MCF 10A (cell line): ENCODE measurements around the gene PKNOX2. TPM values are rescaled to one million over a fixed set of nuclear protein-coding genes. Genes with fewer than 3 reads are reported as not detected.

Source experiments
- BruUV-seq: library from RNA; stranded (reverse); fragments of 400-500 nt; replicated peaks from 2 replicates; lab custom pipeline; 2021; lab: Mats Ljungman, UMichigan
- CTCF ChIA-PET: fragments of 300-600 bp; sonication (Branson Sonifier 250); formaldehyde crosslinking; extraction: SDS; loops from one replicate; lab custom pipeline; 2021; ENCODE audit warnings: antibody characterized with exemption, inconsistent platforms; lab: Yijun Ruan, JAX
- POLR2A ChIA-PET: fragments of 300-600, 350-650 bp; sonication (Branson Sonifier 250); formaldehyde crosslinking; extraction: SDS; loops from one replicate; lab custom pipeline; 2020; ENCODE audit warnings: antibody characterized with exemption, inconsistent platforms; lab: Yijun Ruan, JAX
- DNase-seq: peaks from one replicate; pipeline ENCODE4 v3.0.0-alpha.2; 2018; ENCODE audit not compliant: unreplicated experiment
- H3K27ac Mint-ChIP-seq: one replicate; pipeline ENCODE4 v1.8.0; 2022; ENCODE audit warnings: mild to moderate bottlenecking, low read depth, mixed read lengths; ENCODE audit not compliant: unreplicated experiment
- H3K27me3 Mint-ChIP-seq: one replicate; pipeline ENCODE4 v1.8.0; 2022; ENCODE audit warnings: mixed read lengths; ENCODE audit not compliant: insufficient read depth, unreplicated experiment
- H3K36me3 Mint-ChIP-seq: one replicate; pipeline ENCODE4 v1.8.0; 2022; ENCODE audit warnings: mild to moderate bottlenecking, moderate library complexity, mixed read lengths; ENCODE audit not compliant: insufficient read depth, unreplicated experiment
- H3K4me1 Mint-ChIP-seq: one replicate; pipeline ENCODE4 v1.8.0; 2022; ENCODE audit warnings: mixed read lengths; ENCODE audit not compliant: insufficient read depth, unreplicated experiment
- H3K4me3 Mint-ChIP-seq: one replicate; pipeline ENCODE4 v1.8.0; 2022; ENCODE audit warnings: mild to moderate bottlenecking, moderate library complexity, mixed read lengths; ENCODE audit not compliant: unreplicated experiment
- H3K9me3 Mint-ChIP-seq: one replicate; pipeline ENCODE4 v1.8.0; 2022; ENCODE audit warnings: mixed read lengths; ENCODE audit not compliant: unreplicated experiment
- CTCF ChIP-seq: fragments of 200-600 bp; IDR thresholded peaks from one replicate; pipeline ENCODE4 v1.8.0; 2022; ENCODE audit warnings: antibody characterized with exemption, mild to moderate bottlenecking; ENCODE audit not compliant: unreplicated experiment
- intact Hi-C: fragments of 100-400 bp; cut with micrococcal nuclease; formaldehyde crosslinking; loops from 2 replicates; pipeline ENCODE4 v1.14.1; 2022
- total RNA-seq: library from RNA; stranded (reverse); gene quantifications from 2 replicates; pipeline ENCODE4 v1.2.3, GENCODE V29; 2022

PKNOX2 gene
- total RNA-seq, 1 experiment from 2014 or later: not detected

GRCh38 chr11:125401235-125401634 is 236.7 kb downstream of the PKNOX2 start:
- Mint-ChIP-seq H3K36me3 (no peaks in the 10 kb centered on the region), H3K4me1 (peaks cover 6% of the 10 kb centered on the region), H3K4me3 (no peak overlapping the region), H3K9me3 (no peaks in the 10 kb centered on the region), H3K27ac (no peak overlapping the region), H3K27me3 (peaks cover 90% of the 10 kb centered on the region)
- POLR2A ChIA-PET: interaction anchor here (0.6 kb wide), 1 partner anchor 50 kb away, joined by 4 read pairs; no protein-coding TSS in a partner anchor
- intact Hi-C loops: no loop called here
- no TSS peak for BruUV-seq
- DNase-seq: no peak
- CTCF ChIA-PET: no interaction called here
- no peak for TF ChIP-seq CTCF

GRCh38 chr11:125401746-125402145 is 237.2 kb downstream of the PKNOX2 start:
- Mint-ChIP-seq H3K4me1 (peaks cover 6% of the 10 kb centered on the region), H3K4me3 (no peak overlapping the region)
- CTCF ChIA-PET: no interaction called here

GRCh38 chr11:125402435-125402834 is 237.9 kb downstream of the PKNOX2 start:
- Mint-ChIP-seq H3K27ac (no peak overlapping the region), H3K9me3 (no peaks in the 10 kb centered on the region), H3K4me1 (peaks cover 6% of the 10 kb centered on the region), H3K36me3 (no peaks in the 10 kb centered on the region), H3K27me3 (peaks cover 88% of the 10 kb centered on the region), H3K4me3 (no peak overlapping the region)
- DNase-seq: peak; percentile 21
- no peak for TF ChIP-seq CTCF
- intact Hi-C loops: no loop called here
- no TSS peak for BruUV-seq
- ChIA-PET POLR2A (interaction anchor here (0.6 kb wide), 1 partner anchor 105 kb away, joined by 3 read pairs; no protein-coding TSS in a partner anchor), CTCF (interaction anchor here (0.9 to 1.5 kb wide), 3 partner anchors 11 to 54 kb away, joined by 3 to 10 read pairs (median 4); no protein-coding TSS in a partner anchor)

More at GRCh38 chr11:125401746-125402145, 237.2 kb downstream of the PKNOX2 start:
- POLR2A ChIA-PET: interaction anchor here (0.6 kb wide), 1 partner anchor 49 kb away, joined by 4 read pairs; no protein-coding TSS in a partner anchor
- H3K27ac Mint-ChIP-seq: no peak overlapping the region
- H3K36me3 Mint-ChIP-seq: no peaks in the 10 kb centered on the region
- peaks cover 90% of the 10 kb centered on the region for H3K27me3 Mint-ChIP-seq
- intact Hi-C loops: no loop called here
- TF ChIP-seq CTCF: no peak
- no peaks in the 10 kb centered on the region for H3K9me3 Mint-ChIP-seq
- BruUV-seq: no TSS peak
- no peak for DNase-seq

- no peaks in the 10 kb centered on the region for H3K9me3 Mint-ChIP-seq
- peaks cover 6% of the 10 kb centered on the region for H3K4me1 Mint-ChIP-seq
- H3K27me3 Mint-ChIP-seq: peaks cover 85% of the 10 kb centered on the region
- intact Hi-C loops: loop anchor here (2.0 kb wide), 1 partner anchor 57 kb away; no protein-coding TSS in a partner anchor
- DNase-seq: no peak
- no peak overlapping the region for H3K27ac Mint-ChIP-seq
- H3K4me3 Mint-ChIP-seq: no peak overlapping the region
- POLR2A ChIA-PET: interaction anchor here (0.5 to 0.7 kb wide), 2 partner anchors 12 to 267 kb away, joined by 3 read pairs; no protein-coding TSS in a partner anchor
- BruUV-seq: no TSS peak
- CTCF ChIA-PET: interaction anchor here (0.5 to 3.7 kb wide), 50 partner anchors 8 to 1169 kb away, joined by 3 to 18 read pairs (median 4); partner anchors contain the start of gene PKNOX2
- H3K36me3 Mint-ChIP-seq: no peaks in the 10 kb centered on the region
- no peak for TF ChIP-seq CTCF
Observed at GRCh38 chr11:125404157-125404810, 239.7 kb downstream of the PKNOX2 start.
